ENCODE results near the gene SLC9C1.

DNA sequence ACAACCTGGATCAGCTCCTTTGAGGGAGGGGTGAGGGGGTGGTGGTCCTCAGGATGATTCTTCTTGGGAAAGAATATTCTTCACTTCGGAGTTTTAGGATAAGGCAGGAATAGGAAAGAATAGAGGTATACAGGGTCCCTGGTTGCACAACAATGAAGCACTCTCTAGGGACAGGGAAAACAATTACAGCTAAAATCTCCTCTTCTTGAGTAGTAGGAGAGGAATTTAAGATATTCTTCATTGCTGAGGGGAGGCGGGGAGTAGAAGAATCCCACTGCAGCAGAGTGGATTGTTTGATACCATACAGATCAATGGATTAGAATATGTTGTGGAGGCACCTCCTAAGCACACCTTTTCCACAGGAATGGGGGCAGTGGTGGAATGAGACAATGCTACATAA, 20.5 kb downstream of the SLC9C1 start:
- TF ChIP-seq, protein P1, sequence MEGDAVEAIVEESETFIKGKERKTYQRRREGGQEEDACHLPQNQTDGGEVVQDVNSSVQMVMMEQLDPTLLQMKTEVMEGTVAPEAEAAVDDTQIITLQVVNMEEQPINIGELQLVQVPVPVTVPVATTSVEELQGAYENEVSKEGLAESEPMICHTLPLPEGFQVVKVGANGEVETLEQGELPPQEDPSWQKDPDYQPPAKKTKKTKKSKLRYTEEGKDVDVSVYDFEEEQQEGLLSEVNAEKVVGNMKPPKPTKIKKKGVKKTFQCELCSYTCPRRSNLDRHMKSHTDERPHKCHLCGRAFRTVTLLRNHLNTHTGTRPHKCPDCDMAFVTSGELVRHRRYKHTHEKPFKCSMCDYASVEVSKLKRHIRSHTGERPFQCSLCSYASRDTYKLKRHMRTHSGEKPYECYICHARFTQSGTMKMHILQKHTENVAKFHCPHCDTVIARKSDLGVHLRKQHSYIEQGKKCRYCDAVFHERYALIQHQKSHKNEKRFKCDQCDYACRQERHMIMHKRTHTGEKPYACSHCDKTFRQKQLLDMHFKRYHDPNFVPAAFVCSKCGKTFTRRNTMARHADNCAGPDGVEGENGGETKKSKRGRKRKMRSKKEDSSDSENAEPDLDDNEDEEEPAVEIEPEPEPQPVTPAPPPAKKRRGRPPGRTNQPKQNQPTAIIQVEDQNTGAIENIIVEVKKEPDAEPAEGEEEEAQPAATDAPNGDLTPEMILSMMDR (IDR thresholded peaks at IDR 0.05; ENCODE audit: borderline replicate concordance, extremely low read depth, low read length, poor library complexity, severe bottlenecking): no peak
- no peak for TF ChIP-seq EZH2 (IDR thresholded peaks at IDR 0.05; ENCODE audit: borderline replicate concordance, low read depth, low read length, severe bottlenecking)
